GM21390 (cell line): ENCODE measurements around the gene PHLDB2.

Experiments used
- ATAC-seq: cut with Tn5 transposase; IDR thresholded peaks from one replicate; pipeline ENCODE4 v1.9.1; 2021; ENCODE audit not compliant: unreplicated experiment

PHLDB2 gene

GRCh38 chr3:111850537-111850936 is 8.5 kb upstream of the PHLDB2 start:
- no peak for ATAC-seq

- no peak for ATAC-seq
These were observed 7.5 kb upstream of the PHLDB2 start for GRCh38 chr3:111851511-111851954.

GRCh38 chr3:111852540-111852939 is 6.5 kb upstream of the PHLDB2 start:
- ATAC-seq: no peak

GRCh38 chr3:111853068-111853467 is 6.0 kb upstream of the PHLDB2 start:
- no peak for ATAC-seq

- no peak for ATAC-seq
These were observed 4.1 kb upstream of the PHLDB2 start for GRCh38 chr3:111854990-111855389.

- no peak for ATAC-seq
These were observed 2.6 kb upstream of the PHLDB2 start for GRCh38 chr3:111856501-111856900.

- no peak for ATAC-seq
These were observed 1.6 kb upstream of the PHLDB2 start for GRCh38 chr3:111857474-111857873.

GRCh38 chr3:111858642-111859041 is 423 bp upstream of the PHLDB2 start:
- ATAC-seq: no peak

GRCh38 chr3:111859974-111860859 is 1.2 kb downstream of the PHLDB2 start:
- ATAC-seq: peak; percentile 95

GRCh38 chr3:111861391-111861790 is 2.3 kb downstream of the PHLDB2 start:
- ATAC-seq: no peak

GRCh38 chr3:111862415-111862814 is 3.4 kb downstream of the PHLDB2 start:
- no peak for ATAC-seq

- no peak for ATAC-seq
These were observed 3.9 kb downstream of the PHLDB2 start for GRCh38 chr3:111862974-111863373.

GRCh38 chr3:111863942-111864694 is 5.1 kb downstream of the PHLDB2 start:
- no peak for ATAC-seq

GRCh38 chr3:111864821-111865656 is 6.0 kb downstream of the PHLDB2 start:
- no peak for ATAC-seq

GRCh38 chr3:111867889-111868426 is 8.9 kb downstream of the PHLDB2 start:
- no peak for ATAC-seq

- ATAC-seq: no peak
These were observed 11.6 kb downstream of the PHLDB2 start for GRCh38 chr3:111870620-111871019.

GRCh38 chr3:111871809-111872623 is 13.0 kb downstream of the PHLDB2 start:
- no peak for ATAC-seq

GRCh38 chr3:111872979-111873378 is 13.9 kb downstream of the PHLDB2 start:
- ATAC-seq: no peak

GRCh38 chr3:111874177-111874820 is 15.2 kb downstream of the PHLDB2 start:
- no peak for ATAC-seq

GRCh38 chr3:111881480-111881879 is 22.4 kb downstream of the PHLDB2 start:
- no peak for ATAC-seq
